NB4 (cell line): ENCODE data around the gene CCDC170.

Experiments
- POLR2A ChIP-seq: IDR thresholded peaks from 2 replicates; pipeline ENCODE4 v1.6.1; 2011; ENCODE audit warnings: mild to moderate bottlenecking; ENCODE audit not compliant: insufficient read length; ENCODE audit errors: extremely low read depth
- TF ChIP-seq, protein P1 (sequence below): IDR thresholded peaks from one replicate; pipeline ENCODE4 v1.5.1; 2012; ENCODE audit warnings: low read depth, low read length

DNA sequence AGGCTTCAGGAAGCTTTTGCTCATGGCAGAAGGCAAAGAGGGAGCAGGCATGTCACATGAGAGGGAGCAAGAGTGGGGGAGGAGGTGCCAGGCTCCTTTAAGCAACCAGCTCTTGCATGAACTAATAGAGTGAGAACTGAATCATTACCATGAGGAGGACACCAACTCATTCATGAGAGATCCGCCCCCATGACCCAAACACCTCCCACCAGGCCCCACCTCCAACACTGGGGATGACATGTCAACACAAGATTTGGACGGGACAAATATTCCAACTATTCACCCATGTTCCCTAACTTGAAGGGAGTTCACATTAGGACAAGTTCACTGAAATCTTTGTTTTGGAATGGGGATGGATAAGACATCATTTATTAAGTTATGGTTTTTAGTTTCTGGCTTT is 158.5 kb downstream of the CCDC170 start:
- no peak for TF ChIP-seq POLR2A
- TF ChIP-seq, protein P1, sequence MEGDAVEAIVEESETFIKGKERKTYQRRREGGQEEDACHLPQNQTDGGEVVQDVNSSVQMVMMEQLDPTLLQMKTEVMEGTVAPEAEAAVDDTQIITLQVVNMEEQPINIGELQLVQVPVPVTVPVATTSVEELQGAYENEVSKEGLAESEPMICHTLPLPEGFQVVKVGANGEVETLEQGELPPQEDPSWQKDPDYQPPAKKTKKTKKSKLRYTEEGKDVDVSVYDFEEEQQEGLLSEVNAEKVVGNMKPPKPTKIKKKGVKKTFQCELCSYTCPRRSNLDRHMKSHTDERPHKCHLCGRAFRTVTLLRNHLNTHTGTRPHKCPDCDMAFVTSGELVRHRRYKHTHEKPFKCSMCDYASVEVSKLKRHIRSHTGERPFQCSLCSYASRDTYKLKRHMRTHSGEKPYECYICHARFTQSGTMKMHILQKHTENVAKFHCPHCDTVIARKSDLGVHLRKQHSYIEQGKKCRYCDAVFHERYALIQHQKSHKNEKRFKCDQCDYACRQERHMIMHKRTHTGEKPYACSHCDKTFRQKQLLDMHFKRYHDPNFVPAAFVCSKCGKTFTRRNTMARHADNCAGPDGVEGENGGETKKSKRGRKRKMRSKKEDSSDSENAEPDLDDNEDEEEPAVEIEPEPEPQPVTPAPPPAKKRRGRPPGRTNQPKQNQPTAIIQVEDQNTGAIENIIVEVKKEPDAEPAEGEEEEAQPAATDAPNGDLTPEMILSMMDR: no peak
